NCI-H748 treated with DMSO at 0.1 percent for 48 hours (cell line): ENCODE results near the gene MRPS10.
A peak's percentile ranks its signal among the peaks of the same experiment; 100 is the strongest.
"Not testable (repeated sequence)": the region's sequence is repeated elsewhere in the genome, so short reads cannot be mapped to it uniquely, and the experiment has no call there.

Experiments
- DNase-seq: peaks from one replicate; lab custom pipeline; 2025; lab: John Stamatoyannopoulos, UW

MRPS10 gene

DNA sequence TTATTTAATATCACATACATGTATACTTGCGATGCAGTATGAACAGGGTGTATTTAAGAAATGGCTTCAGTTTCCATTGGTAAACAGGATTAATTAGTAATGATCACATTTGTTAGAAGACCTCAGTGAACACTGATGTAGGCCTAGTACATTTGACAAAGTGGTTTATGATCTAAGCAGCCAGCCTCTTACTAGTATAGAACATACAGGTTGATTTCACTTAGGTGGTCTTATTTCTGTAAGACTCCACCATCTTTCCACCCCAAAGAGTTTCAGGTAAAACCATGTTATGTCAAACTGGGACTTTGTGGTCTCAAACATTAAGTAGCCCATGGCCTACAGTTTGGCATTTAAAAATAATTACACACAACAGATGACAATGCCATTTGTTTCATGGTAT lies 20.2 kb upstream of the MRPS10 start:
- DNase-seq, result no peak

DNA sequence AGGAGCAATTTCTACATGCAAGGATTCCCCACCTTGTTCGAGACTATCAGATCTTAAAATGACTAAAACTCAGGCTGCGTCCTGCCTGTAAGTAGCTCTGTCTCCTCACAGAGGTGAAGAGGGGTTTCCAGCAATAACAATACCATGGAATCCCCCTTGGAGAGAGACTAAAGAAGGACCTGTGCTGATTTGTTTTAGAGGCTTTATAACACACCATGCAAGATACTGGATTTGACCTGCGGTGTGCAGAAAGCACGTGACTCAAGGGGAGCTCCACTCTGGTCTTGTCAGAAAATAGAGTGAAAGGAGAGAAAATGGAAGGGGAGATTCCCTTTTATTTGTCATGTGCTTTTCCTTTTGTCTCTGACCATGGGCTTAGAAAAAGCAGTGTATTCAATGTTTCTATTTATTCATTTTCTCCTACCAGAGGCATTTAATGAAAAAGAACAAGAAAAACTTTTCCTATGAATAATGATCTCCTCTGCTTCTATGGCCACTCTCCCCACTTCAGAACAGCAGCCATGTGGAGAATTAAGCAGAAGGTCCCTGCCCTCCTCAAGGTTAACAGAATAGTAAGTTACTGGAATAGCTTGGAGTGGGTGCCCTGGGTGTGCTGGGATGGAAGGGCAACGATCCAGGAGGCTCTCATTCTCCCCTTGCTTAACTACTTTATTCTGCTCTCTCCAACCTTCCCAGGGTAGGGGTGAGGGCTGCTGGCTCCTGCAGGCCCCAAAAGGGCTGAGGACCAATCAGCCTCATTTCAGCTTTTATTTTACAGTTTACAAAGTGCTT lies 19.2 kb upstream of the MRPS10 start:
- no peak for DNase-seq

DNA sequence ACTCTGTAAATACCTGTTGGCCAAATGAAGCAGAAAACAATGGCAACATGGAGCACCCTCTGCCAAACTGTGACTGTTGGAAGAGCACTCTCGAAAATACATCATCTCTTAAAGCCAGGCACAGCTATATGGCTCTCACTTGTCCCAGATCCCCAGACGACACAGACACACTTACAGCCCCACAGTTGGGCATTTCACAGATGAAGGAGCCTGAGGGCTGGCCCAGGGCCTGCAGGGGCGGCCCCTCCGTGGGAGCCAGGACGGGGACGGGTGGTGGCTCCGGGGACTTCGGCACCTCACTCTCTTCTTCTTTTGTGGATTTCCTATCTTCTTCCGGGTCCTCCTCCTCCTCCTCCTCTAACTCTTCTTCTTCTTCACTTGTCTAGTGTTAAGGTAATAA lies 18.4 kb upstream of the MRPS10 start:
- DNase-seq, result no peak

DNA sequence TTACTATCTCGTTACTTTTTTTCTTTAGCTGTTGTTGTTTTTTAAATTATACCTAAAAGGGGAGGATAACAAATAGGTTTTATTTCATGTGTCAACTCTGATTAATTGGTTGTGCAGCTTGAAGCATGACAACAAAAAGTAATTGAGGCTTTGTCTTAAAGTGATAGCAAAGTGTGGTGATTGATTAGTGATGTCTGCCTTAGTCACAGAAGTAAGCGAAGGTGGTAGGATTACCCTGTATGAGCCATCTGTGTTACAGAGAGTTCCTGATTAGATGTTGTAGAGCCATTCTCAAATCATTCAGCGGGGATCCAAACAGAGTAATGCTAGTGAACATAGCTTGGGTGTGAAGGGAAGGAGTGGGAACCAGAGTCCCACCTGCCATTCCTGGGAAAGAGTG lies 14.4 kb upstream of the MRPS10 start:
- DNase-seq, result no peak

DNA sequence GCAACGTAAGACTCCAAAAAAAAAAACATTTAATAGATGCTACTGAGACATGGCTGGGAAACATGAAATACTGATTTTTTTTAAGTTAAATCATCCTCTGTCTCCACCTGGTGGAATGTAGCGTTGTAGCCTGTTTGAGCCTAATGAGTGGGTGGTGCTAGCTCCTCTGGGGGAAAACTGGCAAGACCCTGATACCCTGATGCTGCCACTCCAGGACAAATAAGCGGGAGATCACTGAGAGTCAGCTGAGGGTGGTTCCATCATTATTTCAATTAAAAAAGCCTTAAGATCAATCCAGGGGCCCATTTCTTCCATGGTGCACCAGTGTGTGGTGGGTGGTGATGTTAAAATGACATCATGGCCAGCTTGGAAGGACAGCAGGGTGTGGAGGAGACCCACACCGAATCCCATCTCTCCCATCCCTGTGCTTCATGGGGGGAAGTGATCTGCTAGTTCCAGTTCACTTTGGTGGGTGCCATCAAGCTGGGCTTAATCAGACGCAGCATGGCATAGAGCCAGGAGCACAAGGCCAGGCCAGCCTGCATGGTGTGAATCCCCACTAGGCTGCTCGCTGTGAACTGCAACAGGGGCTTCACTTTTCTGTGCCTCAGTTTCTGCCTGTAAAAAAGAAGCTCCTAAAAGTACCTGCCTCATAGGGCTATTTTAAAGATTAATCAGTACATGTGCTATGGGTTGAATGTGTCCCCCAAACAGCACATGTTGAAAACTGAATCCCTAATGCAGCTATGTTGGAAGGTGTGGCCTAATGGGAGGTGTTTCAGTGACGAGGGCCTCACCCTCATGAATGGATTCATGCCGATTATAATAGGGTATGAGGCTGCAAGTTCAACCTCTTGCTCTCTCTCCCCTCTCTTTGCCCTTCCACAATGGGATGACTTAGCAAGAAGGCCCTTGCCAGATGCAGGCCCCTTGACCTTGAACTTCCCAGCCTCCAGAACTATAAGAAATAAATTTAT lies 13.0 kb upstream of the MRPS10 start:
- no peak for DNase-seq

DNA sequence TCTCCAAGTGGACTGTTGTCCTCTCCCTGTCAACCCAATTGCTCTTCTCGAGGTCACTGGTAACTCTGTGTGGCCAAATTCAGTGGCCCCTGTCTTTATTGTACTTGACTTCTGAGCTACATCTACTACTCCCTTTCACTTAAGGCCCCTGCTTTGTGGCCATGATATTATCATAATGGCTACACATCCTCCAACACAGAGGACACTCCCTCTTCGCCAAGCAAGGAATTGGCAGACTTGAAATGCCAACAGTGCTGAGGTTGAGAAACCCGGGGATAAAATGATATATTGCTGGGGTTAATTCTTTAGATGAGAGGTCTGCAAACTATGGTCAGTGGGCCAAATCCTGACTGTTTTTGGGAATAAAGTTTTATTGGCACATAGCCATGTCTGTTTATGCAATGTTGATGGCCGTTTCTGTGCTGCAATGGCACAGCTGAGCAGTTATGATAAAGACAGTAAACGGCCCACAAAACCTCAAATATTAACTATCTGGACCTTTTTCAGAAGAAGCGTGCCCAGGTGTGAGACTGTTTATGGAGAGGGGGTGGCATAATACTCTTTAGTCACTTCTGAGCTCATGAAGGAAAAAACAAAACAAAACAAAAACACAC lies 12.0 kb upstream of the MRPS10 start:
- DNase-seq, result no peak

DNA sequence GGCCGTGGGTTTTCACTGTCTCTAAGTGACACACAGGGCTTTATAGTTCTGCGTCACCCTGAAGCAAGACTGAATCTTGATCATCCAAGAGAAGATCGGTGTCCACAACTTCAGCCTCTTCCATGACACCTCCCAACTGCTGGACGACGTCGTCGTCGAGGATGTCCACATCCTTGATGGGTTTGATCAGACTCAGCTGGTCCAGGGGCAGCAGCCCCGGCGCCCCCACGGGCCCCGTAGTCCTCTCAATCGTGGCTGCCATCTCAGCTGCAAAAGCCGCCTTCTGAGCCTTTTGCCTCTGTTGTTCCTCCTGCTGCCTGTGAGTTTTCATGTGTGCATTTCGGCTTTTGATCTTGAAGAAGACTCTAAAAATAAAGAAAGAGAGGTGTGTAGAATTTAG lies 10.6 kb upstream of the MRPS10 start:
- DNase-seq, result no peak

DNA sequence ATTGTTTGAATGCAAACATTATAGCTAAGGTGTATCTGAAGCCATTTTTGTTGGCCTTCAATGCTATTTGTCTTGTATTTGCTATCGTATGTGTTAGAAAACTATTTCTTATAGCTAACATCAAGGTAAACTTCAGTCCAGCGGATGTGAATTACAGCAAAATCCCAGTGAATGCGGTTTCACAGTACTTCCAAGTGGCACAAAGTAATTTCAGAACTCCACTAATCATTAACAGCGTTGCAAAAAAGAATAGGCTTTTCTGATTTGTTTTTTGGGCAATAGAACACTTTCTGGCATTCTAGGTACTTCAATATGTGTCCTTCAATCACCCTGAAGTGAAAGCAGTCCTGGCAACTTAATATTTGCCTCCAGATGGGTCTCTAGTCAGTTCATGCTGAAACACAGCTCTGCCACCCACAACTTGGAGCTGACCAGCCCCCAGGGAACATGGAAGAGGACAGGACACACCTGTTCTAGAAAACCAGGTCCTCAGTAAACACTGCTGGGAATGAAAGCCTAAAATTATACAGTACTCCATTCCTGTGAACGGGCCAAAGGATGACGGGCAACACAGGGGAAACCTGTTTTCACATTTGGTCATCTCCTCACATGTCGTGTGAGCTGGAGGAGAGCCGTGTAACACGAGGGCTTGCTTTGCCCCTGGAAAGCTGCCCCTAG lies 9.7 kb upstream of the MRPS10 start:
- DNase-seq, result no peak

DNA sequence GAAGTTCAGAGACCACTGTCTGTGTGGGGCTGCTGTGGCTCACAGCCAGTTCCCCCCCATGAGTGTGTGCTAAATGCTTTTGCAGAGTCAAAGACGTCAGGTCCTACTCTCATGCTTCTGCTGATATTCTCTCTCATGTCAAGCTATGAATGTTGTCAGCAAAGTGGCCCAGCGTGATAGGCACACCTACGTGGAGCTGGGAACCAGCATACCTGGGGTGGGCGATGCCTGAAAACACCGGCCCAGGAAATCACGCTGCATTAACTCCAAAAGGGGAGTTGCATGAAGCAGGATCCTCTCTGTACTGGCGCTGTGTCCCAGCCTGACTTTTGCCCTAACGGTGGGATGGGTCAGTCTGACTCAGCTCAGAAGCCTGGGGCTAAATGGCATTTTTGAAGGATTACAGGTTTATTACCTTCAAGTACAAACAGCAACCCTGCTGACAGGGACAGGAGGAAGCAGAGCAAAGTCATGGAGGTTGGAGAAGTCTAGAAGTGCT lies 9.0 kb upstream of the MRPS10 start:
- DNase-seq, result no peak

DNA sequence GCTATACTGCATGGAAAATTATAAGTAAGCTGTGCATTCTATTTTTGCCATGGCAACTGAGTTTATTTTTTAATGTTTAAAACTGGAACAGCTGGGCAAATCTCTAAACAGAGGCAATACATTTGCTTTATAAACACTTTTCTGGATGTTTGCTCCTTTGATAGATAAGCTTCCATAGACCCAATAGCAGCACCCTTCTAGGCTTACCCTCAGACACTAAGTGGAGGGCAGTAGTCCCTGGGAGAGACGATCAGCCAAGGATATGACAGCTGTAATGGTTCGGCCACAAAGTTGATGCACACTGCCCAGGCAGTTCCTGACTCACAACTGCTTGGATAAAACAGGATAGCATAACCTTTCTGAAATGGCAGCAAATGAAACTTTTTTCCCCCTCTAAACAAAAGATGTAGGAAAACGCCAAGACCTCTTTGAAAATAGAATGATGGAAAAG lies 8.5 kb upstream of the MRPS10 start:
- DNase-seq, result no peak

DNA sequence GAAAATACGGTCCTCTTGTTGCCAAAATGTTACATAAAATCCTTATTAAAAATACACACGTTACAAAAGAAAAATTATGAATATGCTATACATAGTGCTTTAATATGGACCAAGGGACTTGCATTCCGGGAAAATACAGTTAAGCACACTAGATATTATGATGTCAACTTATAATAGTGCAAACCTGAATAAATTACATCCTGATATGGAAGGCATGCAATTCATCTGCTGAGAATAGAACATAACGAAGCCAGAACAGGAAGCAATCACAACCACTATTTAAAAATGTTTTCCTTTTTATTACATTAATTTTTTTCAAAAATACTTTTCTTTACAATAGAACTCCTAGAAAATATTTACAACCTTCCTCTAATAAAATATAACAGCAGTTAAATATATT lies 7.8 kb upstream of the MRPS10 start:
- DNase-seq, result no peak

DNA sequence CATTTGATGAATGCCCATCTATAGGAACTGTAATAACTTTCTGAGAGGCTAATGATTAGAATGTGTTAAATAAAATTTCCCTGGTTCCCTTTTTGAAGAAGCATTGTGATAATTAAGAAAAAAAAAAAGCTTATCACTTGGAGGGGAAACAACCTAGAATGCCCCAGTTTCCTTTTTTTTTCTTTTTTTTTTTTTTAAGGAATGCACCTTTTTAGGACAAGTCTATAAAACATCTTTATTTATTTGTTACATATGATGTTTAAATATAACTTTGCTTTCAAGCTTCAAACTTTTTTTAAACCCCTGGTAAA lies 7.3 kb upstream of the MRPS10 start:
- DNase-seq, result no peak

DNA sequence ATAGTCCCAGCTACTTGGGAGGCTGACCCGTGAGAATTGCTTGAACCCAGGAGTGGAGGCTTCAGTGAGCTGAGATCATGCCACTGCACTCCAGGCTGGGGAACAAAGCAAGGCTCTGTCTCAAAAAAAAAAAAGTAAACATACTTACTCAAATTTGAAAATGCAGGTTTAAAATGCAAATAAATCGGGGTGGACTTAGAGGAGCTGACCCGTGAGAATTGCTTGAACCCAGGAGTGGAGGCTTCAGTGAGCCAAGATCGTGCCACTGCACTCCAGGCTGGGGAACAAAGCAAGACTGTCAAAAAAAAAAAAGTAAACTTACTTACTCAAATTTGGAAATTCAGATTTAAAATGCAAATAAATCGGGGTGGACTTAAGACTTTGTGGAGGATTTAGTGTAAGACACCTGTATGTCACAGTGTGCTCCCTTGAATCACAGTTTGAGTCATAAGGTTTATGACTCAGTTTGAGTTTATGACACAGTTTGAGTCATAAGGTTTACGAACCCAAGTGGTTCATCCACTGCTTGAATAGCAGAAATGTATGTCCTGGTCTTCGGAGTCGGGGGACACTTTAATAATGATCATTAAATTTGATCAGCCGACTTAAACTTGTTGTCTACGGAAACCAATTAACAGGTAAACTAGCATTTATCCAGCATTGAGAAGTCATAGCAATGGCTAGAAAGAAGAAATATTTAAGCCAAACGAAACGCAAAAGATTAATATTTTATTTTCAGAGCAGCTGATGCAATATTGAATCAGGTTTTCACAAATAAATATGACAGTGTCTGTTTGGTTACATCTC lies 6.8 kb upstream of the MRPS10 start:
- DNase-seq, result no peak

DNA sequence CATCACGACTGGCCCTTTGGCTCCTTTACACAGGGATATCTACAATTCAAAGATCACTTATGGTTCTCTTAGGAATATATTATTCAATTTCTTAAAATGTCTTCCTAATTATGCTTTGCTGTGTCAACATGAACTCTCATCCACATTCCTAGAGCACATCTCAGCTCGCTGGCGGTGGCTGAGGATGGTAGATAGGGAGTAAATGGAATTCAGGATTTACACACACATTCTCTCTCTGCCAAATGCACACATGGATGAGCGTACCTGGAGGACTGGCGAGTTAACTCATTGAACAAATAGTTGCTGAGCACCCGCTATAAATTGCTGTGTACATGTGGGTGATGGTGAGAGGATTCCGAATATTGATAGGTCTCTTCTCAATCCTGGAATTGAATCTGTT lies 4.8 kb upstream of the MRPS10 start:
- DNase-seq, result no peak

DNA sequence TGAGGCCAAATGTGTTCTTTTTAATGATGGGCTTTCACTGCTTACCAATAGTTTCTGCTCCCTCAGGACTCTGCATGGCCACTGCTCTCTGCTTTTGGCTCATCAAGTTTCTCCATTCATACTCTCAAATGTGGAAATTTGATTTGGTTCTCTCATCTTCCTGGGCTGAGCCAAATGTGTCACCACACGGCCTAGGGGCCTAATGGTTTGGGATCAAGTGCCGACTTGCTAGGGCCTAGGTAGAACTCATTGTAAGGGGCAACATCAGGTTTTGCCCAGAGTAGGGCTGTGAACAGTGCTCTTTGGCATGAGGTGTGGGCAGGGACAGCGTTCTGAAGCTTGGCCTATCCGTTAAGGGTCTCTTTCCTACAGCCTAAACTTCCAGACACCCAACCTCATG lies 3.9 kb upstream of the MRPS10 start:
- no peak for DNase-seq

DNA sequence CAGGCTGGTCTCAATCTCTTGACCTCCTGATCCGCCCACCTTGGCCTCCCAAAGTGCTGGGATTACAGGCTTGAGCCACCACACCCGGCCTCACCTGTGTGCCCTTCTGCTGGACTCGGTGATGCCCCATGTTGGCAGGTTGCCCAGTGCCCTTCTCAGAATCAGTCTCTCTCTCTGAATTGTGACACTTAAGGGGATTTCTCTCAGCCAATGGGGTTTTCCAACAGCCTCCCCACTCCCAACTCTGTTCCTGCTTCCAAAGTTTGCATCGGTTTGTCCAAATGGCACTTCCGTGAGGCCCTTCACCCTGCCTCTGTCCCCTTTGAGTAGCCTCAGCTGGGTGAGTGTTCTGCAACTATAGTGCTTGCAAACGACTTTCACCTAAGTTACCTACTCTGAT lies 3.1 kb upstream of the MRPS10 start:
- no peak for DNase-seq

DNA sequence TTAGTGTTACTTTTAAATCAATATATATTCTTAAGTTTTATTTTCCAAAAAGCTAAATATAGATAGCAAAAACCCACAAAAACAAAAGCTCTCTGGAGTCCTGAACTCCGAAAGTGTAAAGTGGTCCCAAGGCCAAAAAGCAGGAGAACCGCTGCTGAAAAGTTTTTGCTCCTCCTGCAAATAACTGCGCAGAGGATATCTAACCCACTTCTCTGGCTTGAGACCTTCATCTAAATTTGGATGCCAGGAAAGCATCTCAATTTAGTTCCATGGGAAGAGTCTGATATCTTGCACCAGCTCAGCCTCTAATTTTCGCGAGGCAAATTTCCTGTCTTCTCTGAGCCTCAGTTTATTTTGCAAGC lies 523 bp downstream of the MRPS10 start:
- DNase-seq, result no peak

DNA sequence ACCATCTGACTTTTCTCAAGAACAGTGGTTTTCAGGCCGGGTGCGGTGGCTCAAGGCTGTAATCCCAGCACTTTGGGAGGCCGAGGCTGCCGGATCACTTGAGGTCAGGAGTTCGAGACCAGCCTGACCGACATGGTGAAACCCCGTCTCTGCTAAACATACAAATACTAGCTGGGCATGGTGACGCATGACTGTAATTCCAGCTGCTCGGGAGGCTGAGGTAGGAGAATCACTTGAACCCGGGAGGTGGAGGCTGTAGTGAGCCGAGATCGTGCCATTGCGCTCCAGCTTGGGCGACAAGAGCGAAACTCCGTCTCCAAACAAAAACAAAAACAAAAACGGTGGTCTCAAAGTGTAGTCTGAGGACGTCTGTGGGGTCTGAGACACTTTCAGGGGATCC lies 1.2 kb downstream of the MRPS10 start:
- DNase-seq, result not testable (repeated sequence)

DNA sequence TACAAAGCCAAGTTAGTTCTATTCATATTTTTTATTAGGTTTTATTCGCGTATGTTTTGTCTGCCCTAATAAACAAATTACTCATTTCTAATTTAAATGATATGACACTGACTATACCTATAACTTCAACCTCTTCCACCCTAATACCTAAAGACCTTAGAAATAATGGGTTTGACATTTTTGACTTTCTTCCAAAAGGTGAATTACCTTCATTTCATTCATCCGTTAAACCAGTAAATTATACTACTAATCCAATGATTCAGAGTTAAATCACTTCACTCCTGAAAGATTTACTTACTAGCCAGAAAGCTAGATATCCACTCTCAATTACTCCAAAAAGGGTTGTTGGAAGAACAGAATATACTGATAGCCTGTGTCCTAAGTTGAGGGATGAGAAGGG lies 5.2 kb downstream of the MRPS10 start:
- DNase-seq, result no peak

DNA sequence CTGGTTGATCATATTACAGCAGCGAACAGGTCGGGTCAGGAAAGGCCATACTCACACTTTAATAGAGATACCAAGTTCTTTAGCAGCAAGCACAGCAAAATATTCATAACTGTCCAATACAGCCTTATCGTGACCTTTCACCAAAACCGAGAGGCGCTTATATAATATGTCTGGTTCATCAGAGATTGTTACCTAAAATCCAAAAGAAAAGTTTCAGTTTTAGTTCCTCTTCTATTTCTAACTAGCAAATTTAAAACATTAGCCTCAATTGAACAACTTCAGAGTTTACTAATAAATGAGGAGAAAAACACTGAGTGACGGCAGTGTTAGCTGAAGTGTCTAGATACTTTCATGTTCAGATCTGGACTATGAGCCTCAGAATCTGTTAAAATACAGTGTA lies 5.9 kb downstream of the MRPS10 start:
- no peak for DNase-seq

DNA sequence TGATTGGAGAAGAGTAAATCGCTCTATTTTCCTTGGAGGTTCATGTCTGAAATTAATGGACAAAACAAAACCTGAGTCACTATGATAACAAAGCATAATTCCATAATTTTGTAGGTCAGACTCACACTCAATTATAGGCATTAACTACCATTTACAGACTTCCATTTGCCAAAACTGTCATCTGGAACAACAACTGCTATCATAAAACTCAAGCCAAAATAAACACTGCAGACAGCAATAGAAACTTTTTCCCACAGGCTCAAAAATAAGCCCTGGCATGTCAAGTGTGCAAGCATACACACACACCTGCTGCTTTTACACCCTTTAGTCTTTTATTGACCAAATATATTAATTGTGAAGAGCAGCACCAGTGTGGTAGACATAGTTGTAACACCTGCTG lies 7.1 kb downstream of the MRPS10 start:
- peak; percentile 92 for DNase-seq
